ENCODE results near the gene SPATA24.

DNA sequence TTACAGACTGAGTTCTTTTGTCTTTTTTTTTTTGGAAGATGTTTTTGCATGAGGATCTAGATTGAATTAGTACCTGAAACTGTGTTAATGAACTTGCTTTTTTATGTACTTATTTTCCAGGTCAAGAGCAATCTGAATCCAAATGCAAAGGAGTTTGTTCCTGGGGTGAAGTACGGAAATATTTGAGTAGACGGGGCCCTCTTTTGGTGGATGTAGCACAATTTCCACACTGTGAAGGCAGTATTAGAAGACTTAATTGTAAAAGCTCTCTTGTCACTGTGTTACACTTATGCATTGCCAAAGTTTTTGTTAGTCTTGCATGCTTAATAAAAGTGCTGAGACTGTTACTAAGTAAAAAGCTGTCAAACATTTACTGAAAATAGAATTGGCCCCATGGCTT is 35.3 kb downstream of the SPATA24 start:
- TF ChIP-seq, protein P1, sequence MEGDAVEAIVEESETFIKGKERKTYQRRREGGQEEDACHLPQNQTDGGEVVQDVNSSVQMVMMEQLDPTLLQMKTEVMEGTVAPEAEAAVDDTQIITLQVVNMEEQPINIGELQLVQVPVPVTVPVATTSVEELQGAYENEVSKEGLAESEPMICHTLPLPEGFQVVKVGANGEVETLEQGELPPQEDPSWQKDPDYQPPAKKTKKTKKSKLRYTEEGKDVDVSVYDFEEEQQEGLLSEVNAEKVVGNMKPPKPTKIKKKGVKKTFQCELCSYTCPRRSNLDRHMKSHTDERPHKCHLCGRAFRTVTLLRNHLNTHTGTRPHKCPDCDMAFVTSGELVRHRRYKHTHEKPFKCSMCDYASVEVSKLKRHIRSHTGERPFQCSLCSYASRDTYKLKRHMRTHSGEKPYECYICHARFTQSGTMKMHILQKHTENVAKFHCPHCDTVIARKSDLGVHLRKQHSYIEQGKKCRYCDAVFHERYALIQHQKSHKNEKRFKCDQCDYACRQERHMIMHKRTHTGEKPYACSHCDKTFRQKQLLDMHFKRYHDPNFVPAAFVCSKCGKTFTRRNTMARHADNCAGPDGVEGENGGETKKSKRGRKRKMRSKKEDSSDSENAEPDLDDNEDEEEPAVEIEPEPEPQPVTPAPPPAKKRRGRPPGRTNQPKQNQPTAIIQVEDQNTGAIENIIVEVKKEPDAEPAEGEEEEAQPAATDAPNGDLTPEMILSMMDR (IDR thresholded peaks at IDR 0.05), result no peak
- TF ChIP-seq POLR2A (IDR thresholded peaks at IDR 0.05) (no peak), EP300 (IDR thresholded peaks at IDR 0.05) (no peak)

Measured in stomach (tissue), 4 donors.